Natural killer cell treated with Interleukin-12 subunit alpha and Interleukin-12 subunit beta and Interleukin-15 and Interleukin-18, amount 100 ng/mL, for 72 hours (primary cell): ENCODE results near the gene PDE3A. TPM values are rescaled to one million over a fixed set of nuclear protein-coding genes. Genes with fewer than 3 reads are reported as not detected.

Experiments
- ATAC-seq, 2 donors: fragments of 150-1000 bp; cut with Tn5 transposase in 1 of 2; sonication (Bioruptor Pico), chemical (Tn5 transposase) in 1 of 2; 2 replicates each; pipeline ENCODE4 v1.10.0; 2021
- DNase-seq: peaks from one replicate; pipeline ENCODE4 v3.0.0; 2022; ENCODE audit warnings: low spot score
- H3K27ac Mint-ChIP-seq, 2 donors: 1 replicate in 1 of 2; 2 replicates in 1 of 2; pipeline ENCODE4 v1.8.0; 2022; ENCODE audit warnings: mixed read lengths in 2 of 2, mild to moderate bottlenecking in 1 of 2, moderate library complexity in 1 of 2
- H3K27me3 Mint-ChIP-seq, 2 donors: 1 replicate in 1 of 2; 2 replicates in 1 of 2; pipeline ENCODE4 v1.8.0; 2022; ENCODE audit warnings: mixed read lengths in 2 of 2
- H3K36me3 Mint-ChIP-seq: one replicate; pipeline ENCODE4 v1.8.0; 2022; ENCODE audit warnings: mixed read lengths
- H3K4me1 Mint-ChIP-seq, 2 donors: 1 replicate in 1 of 2; 2 replicates in 1 of 2; pipeline ENCODE4 v1.8.0; 2022; ENCODE audit warnings: low read depth in 2 of 2, mixed read lengths in 2 of 2, mild to moderate bottlenecking in 1 of 2
- H3K4me3 Mint-ChIP-seq: one replicate; pipeline ENCODE4 v1.8.0; 2022; ENCODE audit warnings: mixed read lengths
- H3K9me3 Mint-ChIP-seq: 2 replicates; pipeline ENCODE4 v1.8.0; 2022; ENCODE audit warnings: mixed read lengths
- total RNA-seq, 2 donors: library from RNA; stranded (reverse); gene quantifications; one replicate each; pipeline ENCODE4 v1.2.3, GENCODE V29; 2022

The PDE3A gene
- total RNA-seq, 2 donors from 2014 or later, result not detected

DNA sequence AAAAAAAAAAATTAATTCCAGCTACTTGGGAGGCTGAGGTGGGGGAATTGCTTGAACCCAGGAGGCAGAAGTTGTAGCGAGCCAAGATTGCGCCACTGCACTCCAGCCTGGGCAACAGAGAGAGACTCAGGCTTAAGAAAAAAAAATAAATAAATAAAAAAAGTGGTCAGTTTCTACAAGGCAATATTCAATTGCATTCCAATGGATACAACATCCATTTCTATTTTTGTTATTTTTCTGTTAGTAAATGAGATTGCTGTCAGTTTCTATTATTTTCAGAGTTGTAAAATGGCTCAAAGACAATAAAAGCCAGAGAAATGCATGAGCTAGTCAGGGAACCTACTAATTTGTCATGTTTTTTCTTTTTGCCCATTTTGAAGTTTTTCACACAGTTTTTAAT, 119.2 kb downstream of the PDE3A start:
- Mint-ChIP-seq H3K9me3 (peaks cover 3% of the 10 kb centered on the region), H3K27me3 (peaks cover 0 to 3% of the 10 kb centered on the region in 2 donors), H3K27ac (no peak overlapping the region), H3K4me1 (peaks cover 6 to 7% of the 10 kb centered on the region in 2 donors), H3K4me3 (no peak overlapping the region), H3K36me3 (no peaks in the 10 kb centered on the region)
- no peak for DNase-seq
- ATAC-seq, result no peak

DNA sequence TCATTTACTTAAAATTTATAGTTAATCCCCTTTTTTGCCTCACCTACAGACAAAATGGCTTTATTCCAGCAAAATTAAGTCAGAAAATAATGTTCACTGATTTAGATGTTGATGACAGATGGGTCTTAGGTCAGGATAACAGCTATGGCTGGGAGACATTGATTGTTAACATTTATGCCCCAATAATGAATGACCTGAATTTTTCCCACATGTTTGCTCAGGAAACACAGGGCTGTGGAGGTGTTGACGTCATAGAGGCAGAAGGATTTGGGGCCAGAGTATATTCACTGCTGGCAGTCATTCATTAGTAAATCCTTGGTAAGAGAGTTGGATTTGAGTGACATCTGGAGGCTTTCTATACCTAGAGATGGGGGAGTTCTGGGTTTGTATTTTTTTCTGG, 121.3 kb downstream of the PDE3A start:
- ATAC-seq (no peak), DNase-seq (no peak)
- peaks cover 3% of the 10 kb centered on the region for H3K9me3 Mint-ChIP-seq
- H3K27ac Mint-ChIP-seq, result no peak overlapping the region
- H3K4me1 Mint-ChIP-seq, result peaks cover 6 to 8% of the 10 kb centered on the region in 2 donors
- H3K4me3 Mint-ChIP-seq, result no peak overlapping the region
- H3K36me3 Mint-ChIP-seq, result no peaks in the 10 kb centered on the region
- peaks cover 0 to 3% of the 10 kb centered on the region in 2 donors for H3K27me3 Mint-ChIP-seq

DNA sequence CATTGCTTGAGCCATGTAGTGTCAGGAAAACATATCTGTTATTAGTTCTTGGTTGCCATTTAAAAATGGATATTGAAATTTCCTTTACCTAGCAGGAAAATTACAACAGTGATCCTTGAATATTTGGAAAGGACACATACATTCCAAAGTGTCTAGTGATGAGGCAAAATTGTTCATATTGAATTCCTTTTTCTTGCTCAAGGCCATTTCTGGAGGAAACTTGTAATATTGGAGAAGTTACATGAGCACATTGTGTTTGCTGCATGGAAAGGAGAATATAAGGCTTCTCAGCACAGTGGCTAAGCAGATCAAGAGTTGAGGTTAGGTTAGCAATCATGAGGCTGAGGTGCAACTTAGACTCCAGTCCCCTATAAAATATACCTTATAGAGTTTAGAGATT, 121.9 kb downstream of the PDE3A start:
- Mint-ChIP-seq H3K27me3 (peaks cover 0 to 3% of the 10 kb centered on the region in 2 donors), H3K9me3 (peaks cover 3% of the 10 kb centered on the region), H3K36me3 (no peaks in the 10 kb centered on the region), H3K27ac (no peak overlapping the region), H3K4me3 (no peak overlapping the region), H3K4me1 (peaks cover 6 to 8% of the 10 kb centered on the region in 2 donors)
- ATAC-seq (no peak), DNase-seq (no peak)

DNA sequence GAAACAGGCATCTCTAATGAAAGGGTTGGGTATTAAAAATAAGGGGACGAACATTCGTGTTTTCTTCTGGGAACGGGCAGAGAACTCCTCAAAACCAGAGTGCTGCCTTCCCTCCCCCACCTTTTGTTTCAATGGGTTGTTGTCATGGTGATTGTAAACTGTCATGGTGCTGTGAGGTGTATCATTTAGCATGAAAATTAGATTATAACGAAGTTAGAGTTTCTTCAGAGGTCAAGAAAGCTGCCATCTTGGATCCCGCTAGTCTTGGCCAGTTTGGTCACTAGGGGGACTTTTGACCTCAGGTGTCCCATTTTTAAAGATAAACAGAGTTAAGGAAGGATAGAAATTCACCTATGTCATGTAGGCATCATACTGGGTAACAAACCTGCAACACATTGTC, 123.0 kb downstream of the PDE3A start:
- H3K27me3 Mint-ChIP-seq, result no peaks in the 10 kb centered on the region
- no peak for ATAC-seq
- H3K4me3 Mint-ChIP-seq, result no peak overlapping the region
- H3K4me1 Mint-ChIP-seq, result peaks cover 6 to 8% of the 10 kb centered on the region in 2 donors
- peaks cover 3% of the 10 kb centered on the region for H3K9me3 Mint-ChIP-seq
- no peak overlapping the region for H3K27ac Mint-ChIP-seq
- H3K36me3 Mint-ChIP-seq, result no peaks in the 10 kb centered on the region
- no peak for DNase-seq

DNA sequence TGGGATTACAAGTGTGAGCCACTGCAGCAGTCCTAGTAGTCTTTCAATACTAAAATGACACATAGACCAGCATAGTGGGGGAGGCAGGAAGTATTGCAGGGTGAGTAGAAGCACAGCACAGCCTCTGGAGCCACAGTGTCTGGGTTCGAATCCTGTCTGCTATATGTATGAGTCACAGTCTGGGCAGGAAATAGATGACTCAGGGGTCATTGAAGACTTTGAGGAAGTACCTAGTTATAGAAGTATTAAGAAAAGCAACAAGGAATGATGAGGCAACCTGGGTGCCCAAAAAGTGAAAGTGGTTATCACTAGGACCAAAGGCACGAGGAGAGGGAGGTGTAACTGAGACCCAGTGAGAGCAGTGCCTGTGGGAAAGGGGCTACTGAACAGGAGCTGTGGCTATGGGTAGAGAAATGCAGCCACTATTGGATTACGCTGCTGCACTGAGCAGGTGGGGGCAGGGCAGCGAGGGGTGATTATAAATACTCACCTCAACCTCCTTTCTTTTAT, 124.0 kb downstream of the PDE3A start:
- ATAC-seq, result peak; percentile 89 to 92

DNA sequence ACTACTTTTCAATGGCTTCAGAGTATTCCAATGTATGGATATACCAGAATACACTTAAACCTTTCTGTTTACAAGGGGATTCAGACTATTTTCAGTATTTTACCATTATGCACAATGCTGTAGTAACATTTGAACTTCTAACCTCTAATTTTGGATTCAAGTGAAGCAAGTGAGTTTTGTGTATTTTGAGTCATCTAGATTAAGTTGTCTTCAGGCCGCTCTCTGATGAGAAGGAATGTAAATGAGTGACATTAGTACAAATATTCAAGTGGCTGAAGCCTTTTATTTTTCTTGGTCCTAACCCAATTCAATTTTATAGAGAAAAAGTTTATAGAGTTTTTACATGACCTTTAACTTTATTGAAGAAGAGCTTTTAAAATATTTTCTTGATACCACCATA, 125.6 kb downstream of the PDE3A start:
- H3K27ac Mint-ChIP-seq, result no peak overlapping the region
- no peak for ATAC-seq
- no peak overlapping the region for H3K4me3 Mint-ChIP-seq
- no peak for DNase-seq
- H3K9me3 Mint-ChIP-seq, result peaks cover 3% of the 10 kb centered on the region
- H3K27me3 Mint-ChIP-seq, result no peaks in the 10 kb centered on the region
- H3K4me1 Mint-ChIP-seq, result peaks cover 6 to 8% of the 10 kb centered on the region in 2 donors
- no peaks in the 10 kb centered on the region for H3K36me3 Mint-ChIP-seq

More for the DNA sequence above, 124.0 kb downstream of the PDE3A start:
- peaks cover 6 to 8% of the 10 kb centered on the region in 2 donors for H3K4me1 Mint-ChIP-seq
- H3K9me3 Mint-ChIP-seq, result peaks cover 3% of the 10 kb centered on the region
- no peak for DNase-seq
- no peak overlapping the region for H3K4me3 Mint-ChIP-seq
- H3K27me3 Mint-ChIP-seq, result no peaks in the 10 kb centered on the region
- H3K36me3 Mint-ChIP-seq, result no peaks in the 10 kb centered on the region
- H3K27ac Mint-ChIP-seq, result no peak overlapping the region

DNA sequence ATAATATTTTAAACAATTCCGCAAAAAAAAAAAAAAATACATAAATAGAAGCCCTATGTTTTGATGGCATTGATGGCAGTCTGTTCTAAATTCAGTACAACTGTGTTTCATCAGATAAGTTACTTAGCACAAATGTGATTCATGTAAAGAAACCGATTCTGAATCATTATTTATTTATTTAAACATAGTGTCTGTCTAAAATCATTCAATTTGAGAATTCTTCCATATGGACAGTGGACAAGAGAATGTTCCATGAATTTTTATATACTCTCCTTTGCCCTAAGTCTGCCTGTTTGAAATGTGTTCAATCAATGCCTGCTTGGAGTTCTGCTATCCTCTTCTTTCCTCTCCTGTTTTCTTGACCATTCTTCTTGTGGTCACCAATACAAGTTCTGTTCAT, 126.5 kb downstream of the PDE3A start:
- ATAC-seq (no peak), DNase-seq (no peak)
- peaks cover 6 to 8% of the 10 kb centered on the region in 2 donors for H3K4me1 Mint-ChIP-seq
- H3K27ac Mint-ChIP-seq, result no peak overlapping the region
- H3K9me3 Mint-ChIP-seq, result peaks cover 3% of the 10 kb centered on the region
- no peaks in the 10 kb centered on the region for H3K36me3 Mint-ChIP-seq
- no peak overlapping the region for H3K4me3 Mint-ChIP-seq
- H3K27me3 Mint-ChIP-seq, result no peaks in the 10 kb centered on the region

DNA sequence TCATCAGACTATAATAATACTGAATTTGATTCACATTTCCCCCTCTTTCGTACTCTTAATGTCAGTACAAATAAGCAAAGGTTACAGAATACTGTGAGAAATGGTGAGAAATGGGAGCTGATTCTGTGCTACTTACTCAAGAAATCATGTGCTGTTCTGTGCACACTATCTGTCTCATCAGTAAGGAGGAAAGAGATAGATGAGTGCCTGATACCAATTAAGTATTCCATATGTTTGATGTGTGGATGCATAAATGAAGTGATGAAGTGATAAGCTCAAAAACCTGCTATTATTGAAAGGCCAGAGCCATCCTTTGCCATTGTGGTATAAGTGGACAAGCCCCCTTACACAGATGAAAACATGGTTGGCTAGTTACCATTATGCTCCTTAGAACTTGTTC, 127.7 kb downstream of the PDE3A start:
- ATAC-seq, result no peak
- Mint-ChIP-seq H3K4me3 (no peak overlapping the region), H3K9me3 (peaks cover 3% of the 10 kb centered on the region), H3K27me3 (no peaks in the 10 kb centered on the region), H3K36me3 (no peaks in the 10 kb centered on the region), H3K4me1 (peaks cover 6 to 8% of the 10 kb centered on the region in 2 donors), H3K27ac (no peak overlapping the region)
- no peak for DNase-seq

DNA sequence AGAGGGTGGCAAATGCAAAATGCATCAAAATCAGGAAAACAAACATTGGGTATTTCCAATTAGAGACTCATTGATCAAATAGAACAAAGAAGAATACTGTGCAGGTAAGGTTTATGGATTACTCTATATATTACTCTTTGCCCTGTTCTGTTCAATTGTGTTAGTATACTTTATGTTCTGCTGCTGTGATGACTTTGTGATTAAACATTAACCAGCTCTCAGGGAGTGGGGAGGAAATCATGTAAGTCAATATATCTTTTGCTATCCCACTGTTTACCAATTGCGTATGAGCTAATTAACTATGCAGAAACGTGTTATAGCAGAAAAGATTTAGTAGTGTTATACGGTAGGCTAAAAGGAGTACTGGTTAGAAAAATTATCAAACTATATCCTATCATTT, 129.4 kb downstream of the PDE3A start:
- Mint-ChIP-seq H3K4me3 (no peak overlapping the region), H3K36me3 (no peaks in the 10 kb centered on the region), H3K27ac (no peak overlapping the region), H3K4me1 (no peaks in the 10 kb centered on the region), H3K9me3 (no peaks in the 10 kb centered on the region), H3K27me3 (no peaks in the 10 kb centered on the region)
- DNase-seq (no peak), ATAC-seq (no peak)

DNA sequence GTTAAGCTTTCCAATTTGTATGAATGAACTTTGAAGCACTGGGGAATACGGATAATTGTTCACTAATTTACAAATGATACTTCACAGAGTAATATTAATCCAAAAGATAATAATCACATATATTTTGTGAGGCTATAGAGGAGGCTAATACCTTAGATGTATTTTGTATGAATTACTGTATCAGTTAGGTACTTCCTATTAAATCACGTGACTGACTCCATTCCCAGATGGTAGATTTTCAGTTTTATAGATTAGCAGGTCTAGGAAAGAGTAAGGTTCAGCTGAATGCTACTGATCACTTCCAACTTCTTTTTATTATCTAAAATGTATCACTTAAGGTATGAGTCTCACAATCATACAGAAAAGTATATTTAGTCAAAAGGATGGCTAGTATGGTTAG, 133.6 kb downstream of the PDE3A start:
- DNase-seq (no peak), ATAC-seq (no peak)
- Mint-ChIP-seq H3K4me1 (no peaks in the 10 kb centered on the region), H3K36me3 (no peaks in the 10 kb centered on the region), H3K9me3 (no peaks in the 10 kb centered on the region), H3K27ac (no peak overlapping the region), H3K27me3 (no peaks in the 10 kb centered on the region), H3K4me3 (no peak overlapping the region)

DNA sequence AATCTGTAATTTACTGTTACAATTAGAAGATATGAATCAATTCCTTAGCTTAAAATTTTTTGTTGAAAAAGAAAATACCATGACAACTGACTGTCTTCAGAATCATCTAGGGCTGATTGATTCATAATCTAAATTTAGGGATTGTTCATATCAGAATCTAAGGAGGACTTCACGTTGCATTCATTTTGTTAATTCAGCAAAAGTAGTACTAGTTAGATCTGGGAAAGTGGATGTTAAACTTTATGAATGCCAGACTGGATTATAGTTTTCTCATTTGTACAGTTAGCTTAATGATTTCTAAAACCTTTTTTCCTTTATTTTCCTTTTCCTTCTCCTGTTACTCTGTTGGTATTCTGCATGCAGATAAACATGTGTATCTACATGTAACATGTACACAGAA, 135.5 kb downstream of the PDE3A start:
- Mint-ChIP-seq H3K4me3 (no peak overlapping the region), H3K9me3 (no peaks in the 10 kb centered on the region), H3K4me1 (peaks cover 4 to 6% of the 10 kb centered on the region in 2 donors), H3K27ac (no peak overlapping the region), H3K36me3 (no peaks in the 10 kb centered on the region), H3K27me3 (peaks cover 0 to 4% of the 10 kb centered on the region in 2 donors)
- DNase-seq (no peak), ATAC-seq (no peak)

DNA sequence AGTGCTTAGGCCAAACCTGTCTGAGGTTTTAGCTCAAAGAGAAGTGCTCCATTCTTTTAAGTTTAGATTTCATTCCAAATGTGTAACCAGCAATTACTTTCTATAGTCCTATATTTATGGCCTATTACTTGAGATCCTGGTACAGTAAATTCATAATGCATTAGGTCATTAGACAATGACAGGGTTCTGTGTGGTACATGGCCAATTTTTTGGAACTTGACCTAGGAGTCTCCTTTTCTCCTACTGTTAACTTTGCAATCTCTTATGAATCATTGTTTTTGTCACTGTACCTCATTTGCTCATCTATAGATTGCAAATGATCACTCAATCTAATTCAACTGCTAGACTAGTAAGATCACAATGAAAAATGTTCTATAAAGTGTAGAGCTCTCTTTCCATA, 136.7 kb downstream of the PDE3A start:
- Mint-ChIP-seq H3K36me3 (no peaks in the 10 kb centered on the region), H3K27ac (no peak overlapping the region), H3K4me1 (peaks cover 4 to 6% of the 10 kb centered on the region in 2 donors), H3K9me3 (no peaks in the 10 kb centered on the region), H3K27me3 (peaks cover 0 to 4% of the 10 kb centered on the region in 2 donors), H3K4me3 (no peak overlapping the region)
- no peak for DNase-seq
- no peak for ATAC-seq

DNA sequence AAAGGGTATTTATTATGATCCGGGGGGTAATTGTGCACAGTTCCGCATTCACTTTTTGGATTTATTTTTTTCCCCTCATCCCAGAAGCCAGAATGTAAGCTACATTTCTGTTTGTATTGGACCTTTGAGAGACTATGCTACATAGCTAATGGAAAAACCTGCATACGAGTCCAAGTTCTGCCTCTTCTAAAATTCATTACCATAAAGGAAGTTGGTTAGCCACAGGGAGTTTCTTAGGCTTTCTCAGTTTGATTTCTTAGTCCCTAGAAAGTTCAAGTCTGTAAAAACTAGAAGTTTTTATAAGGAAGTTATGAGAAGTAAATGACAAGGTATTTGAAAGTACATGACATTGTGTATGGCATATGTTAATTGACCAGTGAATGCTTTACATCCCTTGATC, 138.7 kb downstream of the PDE3A start:
- Mint-ChIP-seq H3K27me3 (peaks cover 0 to 4% of the 10 kb centered on the region in 2 donors), H3K36me3 (no peaks in the 10 kb centered on the region), H3K9me3 (no peaks in the 10 kb centered on the region), H3K27ac (no peak overlapping the region), H3K4me3 (no peak overlapping the region), H3K4me1 (peaks cover 4 to 6% of the 10 kb centered on the region in 2 donors)
- DNase-seq (no peak), ATAC-seq (no peak)

DNA sequence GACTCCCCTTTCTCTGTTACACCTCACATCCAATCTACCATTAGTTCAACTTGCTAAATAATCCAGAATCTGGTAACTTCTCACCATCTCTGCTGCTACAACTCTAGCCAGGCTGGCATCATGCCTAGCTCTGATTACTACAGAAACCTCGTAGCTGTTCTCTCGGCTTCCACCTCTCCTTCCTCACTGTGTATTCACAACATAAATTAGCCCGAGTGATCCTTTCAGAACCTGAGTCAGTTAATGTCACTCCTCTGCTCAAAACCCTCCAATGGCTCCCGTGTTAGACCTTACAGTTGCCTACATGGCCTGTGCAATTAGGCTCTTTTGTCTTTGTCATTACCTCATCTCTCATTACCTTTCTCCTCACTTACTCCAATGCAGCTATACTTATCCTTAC, 139.4 kb downstream of the PDE3A start:
- H3K9me3 Mint-ChIP-seq, result no peaks in the 10 kb centered on the region

DNA sequence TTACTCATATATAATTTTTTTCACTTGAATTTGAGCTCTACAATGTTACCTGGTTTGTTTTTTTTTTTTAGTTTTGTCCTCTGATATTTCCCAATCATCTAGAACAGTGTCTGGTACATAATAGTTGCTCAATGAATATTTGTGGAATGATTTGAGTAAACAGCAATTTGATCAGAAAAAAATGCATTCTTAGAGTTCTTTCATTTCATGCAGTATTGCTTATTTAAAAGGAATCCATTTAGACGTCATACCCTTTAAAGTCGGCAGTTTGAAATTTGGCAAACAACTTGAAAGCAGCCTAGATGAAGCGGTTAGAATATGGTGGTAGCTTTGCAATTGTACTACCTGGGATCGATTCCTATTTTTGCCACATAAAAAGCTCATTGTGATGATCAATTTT, 140.0 kb downstream of the PDE3A start:
- Mint-ChIP-seq H3K27ac (no peak overlapping the region), H3K27me3 (peaks cover 0 to 4% of the 10 kb centered on the region in 2 donors), H3K9me3 (no peaks in the 10 kb centered on the region), H3K4me3 (no peak overlapping the region), H3K4me1 (peaks cover 4 to 6% of the 10 kb centered on the region in 2 donors), H3K36me3 (no peaks in the 10 kb centered on the region)
- no peak for DNase-seq
- ATAC-seq, result no peak

More for the DNA sequence above, 139.4 kb downstream of the PDE3A start:
- no peak for DNase-seq
- Mint-ChIP-seq H3K27ac (no peak overlapping the region), H3K36me3 (no peaks in the 10 kb centered on the region), H3K27me3 (peaks cover 0 to 4% of the 10 kb centered on the region in 2 donors), H3K4me3 (no peak overlapping the region), H3K4me1 (peaks cover 4 to 6% of the 10 kb centered on the region in 2 donors)
- ATAC-seq, result no peak
